Measurements from ENCODE around the gene SLC29A3.
A peak's percentile ranks its signal among the peaks of the same experiment; 100 is the strongest.

Gene SLC29A3

GRCh38 chr10:71301371-71301916, 17.6 kb upstream of the SLC29A3 start:
- DNase-seq = no peak

- DNase-seq = no peak
Measured at GRCh38 chr10:71302451-71302850, 16.6 kb upstream of the SLC29A3 start.

- DNase-seq = peak; percentile 65
Measured at GRCh38 chr10:71302874-71303568, 16.0 kb upstream of the SLC29A3 start.

GRCh38 chr10:71303569-71303907, 15.5 kb upstream of the SLC29A3 start:
- DNase-seq = no peak

GRCh38 chr10:71304914-71305313, 14.1 kb upstream of the SLC29A3 start:
- DNase-seq = no peak

- DNase-seq = peak; percentile 55
Measured at GRCh38 chr10:71306979-71307378, 12.1 kb upstream of the SLC29A3 start.

GRCh38 chr10:71307469-71308085, 11.5 kb upstream of the SLC29A3 start:
- no peak for DNase-seq

- no peak for DNase-seq
Measured at GRCh38 chr10:71308244-71308643, 10.8 kb upstream of the SLC29A3 start.

- no peak for DNase-seq
Measured at GRCh38 chr10:71308985-71309384, 10.1 kb upstream of the SLC29A3 start.

GRCh38 chr10:71309919-71310318, 9.1 kb upstream of the SLC29A3 start:
- no peak for DNase-seq

- DNase-seq = no peak
Measured at GRCh38 chr10:71312220-71312619, 6.8 kb upstream of the SLC29A3 start.

GRCh38 chr10:71312811-71313789, 6.0 kb upstream of the SLC29A3 start:
- no peak for DNase-seq

- peak; percentile 66 for DNase-seq
Measured at GRCh38 chr10:71314028-71314693, 4.9 kb upstream of the SLC29A3 start.

- peak; percentile 58 for DNase-seq
Measured at GRCh38 chr10:71314694-71315225, 4.3 kb upstream of the SLC29A3 start.

- DNase-seq = no peak
Measured at GRCh38 chr10:71316056-71316785, 2.8 kb upstream of the SLC29A3 start.

GRCh38 chr10:71316786-71317160, 2.3 kb upstream of the SLC29A3 start:
- DNase-seq = no peak

GRCh38 chr10:71317739-71318138, 1.3 kb upstream of the SLC29A3 start:
- no peak for DNase-seq

GRCh38 chr10:71319800-71320392, 837 bp downstream of the SLC29A3 start:
- no peak for DNase-seq

- DNase-seq = no peak
Measured at GRCh38 chr10:71320592-71320991, 1.5 kb downstream of the SLC29A3 start.

GRCh38 chr10:71321386-71321785, 2.3 kb downstream of the SLC29A3 start:
- no peak for DNase-seq

- DNase-seq = no peak
Measured at GRCh38 chr10:71323407-71323806, 4.3 kb downstream of the SLC29A3 start.

Measured in retina (tissue), 1 donor.